Thoracic aorta (tissue), 2 donors: ENCODE results near the gene CNTN4. TPM values are rescaled to one million over a fixed set of nuclear protein-coding genes. Genes with fewer than 3 reads are reported as not detected.

ENCODE experiments used
- ATAC-seq: fragments of 150-250 bp; one replicate; pipeline ENCODE4 v1.8.0; 2017; ENCODE audit warnings: low read depth; ENCODE audit not compliant: insufficient number of reproducible peaks, low FRiP score
- DNase-seq: peaks from one replicate; pipeline ENCODE4 v3.0.0-alpha.2; 2020; ENCODE audit warnings: low spot score
- H3K27ac ChIP-seq, 2 donors: fragments of 200-600 bp; sonication (generic); 1 replicate in 1 of 2; 2 replicates in 1 of 2; pipeline ENCODE4 v1.5.1; 2016; ENCODE audit warnings: mild to moderate bottlenecking in 2 of 2, moderate library complexity in 2 of 2
- H3K27me3 ChIP-seq: fragments of 200-600 bp; sonication (generic); replicated peaks from 2 replicates; pipeline ENCODE4 v1.6.0; 2016; ENCODE audit warnings: mild to moderate bottlenecking; ENCODE audit not compliant: insufficient read depth
- H3K36me3 ChIP-seq: fragments of 200-600 bp; sonication (generic); one replicate; pipeline ENCODE4 v1.5.1; 2016
- H3K4me1 ChIP-seq, 2 donors: fragments of 200-600 bp; sonication (generic); 1 replicate in 1 of 2; 2 replicates in 1 of 2; pipeline versions ENCODE4 v1.5.1 to v1.6.0; 2016; ENCODE audit warnings: low read depth in 2 of 2, mild to moderate bottlenecking in 1 of 2; ENCODE audit not compliant: control insufficient read depth in 1 of 2
- H3K4me3 ChIP-seq: fragments of 200-600 bp; sonication (generic); 2 replicates; pipeline ENCODE4 v1.5.1; 2016; ENCODE audit warnings: mild to moderate bottlenecking
- H3K9me3 ChIP-seq: fragments of 200-600 bp; sonication (generic); 2 replicates; pipeline ENCODE4 v1.5.1; 2016
- total RNA-seq, 2 donors: library from RNA; depleted of rRNA; stranded (reverse); fragments of >200 nt; gene quantifications; one replicate each; pipeline versions ENCODE4 v1.1.0 to v1.2.3, GENCODE V29; 2016
- TF ChIP-seq, protein P1 (sequence below): fragments of 200-600 bp; sonication (generic); IDR thresholded peaks from one replicate; pipeline ENCODE4 v1.5.1; 2019; ENCODE audit warnings: antibody characterized with exemption

CNTN4 gene
- total RNA-seq, 2 donors from 2014 or later, result 103 to 116 TPM

DNA sequence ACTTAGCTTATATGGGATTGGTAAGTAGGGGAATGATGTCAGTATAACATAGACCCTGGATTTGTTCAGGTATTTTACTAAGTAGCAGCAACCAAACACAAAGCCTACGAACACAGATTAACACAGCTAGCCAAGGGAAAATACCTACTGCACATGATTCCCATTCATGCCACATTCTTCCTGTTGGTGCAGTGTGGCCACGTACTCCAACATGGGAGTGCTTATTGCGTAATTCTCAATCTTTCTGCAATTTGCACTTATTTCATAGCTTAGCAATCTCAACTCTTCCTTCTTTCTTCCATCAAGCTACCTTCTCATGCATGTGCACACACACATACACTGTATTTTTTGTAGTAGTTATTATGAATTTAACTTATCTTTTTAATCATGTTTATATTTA lies 824.7 kb downstream of the CNTN4 start:
- no peak overlapping the region for H3K27ac ChIP-seq
- H3K9me3 ChIP-seq, result no peaks in the 10 kb centered on the region
- no peak overlapping the region for H3K4me3 ChIP-seq
- no peaks in the 10 kb centered on the region for H3K4me1 ChIP-seq
- TF ChIP-seq, protein P1, sequence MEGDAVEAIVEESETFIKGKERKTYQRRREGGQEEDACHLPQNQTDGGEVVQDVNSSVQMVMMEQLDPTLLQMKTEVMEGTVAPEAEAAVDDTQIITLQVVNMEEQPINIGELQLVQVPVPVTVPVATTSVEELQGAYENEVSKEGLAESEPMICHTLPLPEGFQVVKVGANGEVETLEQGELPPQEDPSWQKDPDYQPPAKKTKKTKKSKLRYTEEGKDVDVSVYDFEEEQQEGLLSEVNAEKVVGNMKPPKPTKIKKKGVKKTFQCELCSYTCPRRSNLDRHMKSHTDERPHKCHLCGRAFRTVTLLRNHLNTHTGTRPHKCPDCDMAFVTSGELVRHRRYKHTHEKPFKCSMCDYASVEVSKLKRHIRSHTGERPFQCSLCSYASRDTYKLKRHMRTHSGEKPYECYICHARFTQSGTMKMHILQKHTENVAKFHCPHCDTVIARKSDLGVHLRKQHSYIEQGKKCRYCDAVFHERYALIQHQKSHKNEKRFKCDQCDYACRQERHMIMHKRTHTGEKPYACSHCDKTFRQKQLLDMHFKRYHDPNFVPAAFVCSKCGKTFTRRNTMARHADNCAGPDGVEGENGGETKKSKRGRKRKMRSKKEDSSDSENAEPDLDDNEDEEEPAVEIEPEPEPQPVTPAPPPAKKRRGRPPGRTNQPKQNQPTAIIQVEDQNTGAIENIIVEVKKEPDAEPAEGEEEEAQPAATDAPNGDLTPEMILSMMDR, result no peak
- ATAC-seq (no peak), DNase-seq (no peak)
- no peaks in the 10 kb centered on the region for H3K36me3 ChIP-seq
- no peaks in the 10 kb centered on the region for H3K27me3 ChIP-seq

DNA sequence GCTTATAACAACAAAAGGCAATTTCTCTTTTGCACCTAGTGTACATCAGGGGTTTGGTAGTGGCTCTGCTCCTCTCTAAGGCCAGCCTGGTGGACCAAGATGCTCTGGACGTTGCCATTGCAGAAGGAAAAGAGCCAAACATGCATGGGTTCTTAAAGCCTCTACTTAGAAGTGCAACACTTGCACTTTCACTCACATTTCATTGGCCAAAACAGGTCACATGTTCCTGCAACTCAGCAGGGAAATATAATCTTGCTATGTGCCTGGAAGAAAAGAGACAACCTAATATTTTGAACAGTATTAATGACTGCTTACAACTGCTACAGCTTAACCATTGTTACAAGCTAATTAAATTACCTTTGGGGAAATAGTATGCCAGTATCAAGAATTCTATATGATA lies 828.6 kb downstream of the CNTN4 start:
- TF ChIP-seq, protein P1, result no peak
- no peaks in the 10 kb centered on the region for H3K36me3 ChIP-seq

DNA sequence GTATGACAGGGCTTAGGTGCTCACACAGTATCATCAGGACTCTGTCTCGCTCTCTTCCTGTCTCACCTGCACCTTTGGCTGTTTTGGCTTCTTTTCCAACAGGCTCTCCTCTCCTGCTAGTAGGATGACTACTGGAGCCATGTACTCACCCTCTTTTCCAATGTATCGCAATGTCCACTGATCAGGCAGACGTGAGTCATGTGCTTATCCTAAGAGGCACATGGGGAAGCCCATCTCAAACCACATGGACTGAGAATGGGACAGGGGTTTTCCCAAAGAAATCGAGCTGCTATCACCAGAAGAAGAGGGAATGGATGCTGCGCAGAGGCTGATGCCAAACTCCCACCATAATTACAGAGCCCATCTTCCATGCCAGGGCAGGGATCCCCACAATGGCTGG lies 830.9 kb downstream of the CNTN4 start:
- ATAC-seq, result no peak
- no peak overlapping the region for H3K4me3 ChIP-seq
- H3K27me3 ChIP-seq, result no peaks in the 10 kb centered on the region
- no peak for DNase-seq
- TF ChIP-seq, protein P1, result no peak
- no peaks in the 10 kb centered on the region for H3K36me3 ChIP-seq
- H3K27ac ChIP-seq, result no peak overlapping the region
- H3K9me3 ChIP-seq, result no peaks in the 10 kb centered on the region
- no peaks in the 10 kb centered on the region for H3K4me1 ChIP-seq

More for the DNA sequence above, 828.6 kb downstream of the CNTN4 start:
- Histone ChIP-seq H3K27me3 (no peaks in the 10 kb centered on the region), H3K4me1 (no peaks in the 10 kb centered on the region), H3K27ac (no peak overlapping the region), H3K9me3 (no peaks in the 10 kb centered on the region), H3K4me3 (no peak overlapping the region)
- no peak for ATAC-seq
- no peak for DNase-seq

DNA sequence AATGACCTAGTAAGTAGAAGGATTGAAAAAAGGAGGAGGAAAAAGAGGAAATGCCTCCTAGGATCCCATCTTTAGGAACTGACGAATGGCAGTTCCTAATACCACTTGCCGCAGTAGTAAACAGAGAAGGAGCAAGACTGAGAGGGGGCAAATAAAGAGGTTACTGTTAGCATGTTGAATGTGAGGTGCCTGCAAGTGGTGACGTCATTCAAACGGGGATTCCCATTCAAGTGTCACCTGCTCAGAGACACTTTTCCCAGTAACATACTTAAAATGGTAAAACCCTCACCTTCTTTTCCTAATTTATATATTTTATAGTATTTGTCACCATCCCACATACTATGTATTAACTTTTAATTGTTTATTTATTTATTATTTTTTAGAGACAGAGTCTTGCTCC lies 832.6 kb downstream of the CNTN4 start:
- Histone ChIP-seq H3K4me3 (no peak overlapping the region), H3K36me3 (no peaks in the 10 kb centered on the region), H3K9me3 (no peaks in the 10 kb centered on the region), H3K27me3 (no peaks in the 10 kb centered on the region), H3K4me1 (no peaks in the 10 kb centered on the region), H3K27ac (no peak overlapping the region)
- TF ChIP-seq, protein P1, result no peak
- DNase-seq (no peak), ATAC-seq (no peak)

DNA sequence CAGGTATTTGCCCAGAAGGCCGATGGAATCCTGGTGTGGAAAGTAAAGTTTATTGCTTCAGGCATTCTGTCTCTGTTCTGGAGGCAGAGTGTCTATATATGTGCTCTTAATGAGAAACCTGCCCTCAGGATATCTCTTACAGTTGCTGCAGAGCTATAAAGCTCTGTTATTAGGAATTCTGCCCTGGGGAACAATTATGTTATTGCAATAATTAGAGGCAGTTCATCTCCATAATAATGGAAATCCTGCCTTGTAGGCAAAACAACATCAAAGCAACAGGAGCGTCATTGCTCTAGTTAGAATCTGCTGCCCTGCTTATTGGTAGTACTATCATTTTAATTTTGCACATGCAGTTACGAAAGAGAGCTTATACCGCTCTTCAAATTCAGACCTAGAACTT lies 835.9 kb downstream of the CNTN4 start:
- no peaks in the 10 kb centered on the region for H3K9me3 ChIP-seq
- no peaks in the 10 kb centered on the region for H3K36me3 ChIP-seq
- ATAC-seq, result no peak
- DNase-seq, result no peak
- no peaks in the 10 kb centered on the region for H3K4me1 ChIP-seq
- TF ChIP-seq, protein P1, result no peak
- H3K27me3 ChIP-seq, result no peaks in the 10 kb centered on the region
- no peak overlapping the region for H3K4me3 ChIP-seq
- H3K27ac ChIP-seq, result no peak overlapping the region
